Sigmoid colon (tissue), 7 donors: ENCODE measurements around the gene ZRANB1. TPM values are rescaled to one million over a fixed set of nuclear protein-coding genes. Genes with fewer than 3 reads are reported as not detected.

Source experiments
- DNase-seq: peaks from one replicate; pipeline ENCODE4 v3.0.0-alpha.2; 2019
- H3K27ac ChIP-seq, 4 donors: fragments of 200-600 bp; sonication (generic); one replicate each; pipeline ENCODE4 v1.5.1; 2016 to 2019; ENCODE audit warnings: mild to moderate bottlenecking in 1 of 4
- H3K27me3 ChIP-seq, 3 donors: fragments of 200-600 bp; sonication (generic); one replicate each; pipeline ENCODE4 v1.5.1; 2019; ENCODE audit warnings: mild to moderate bottlenecking in 1 of 3
- H3K36me3 ChIP-seq, 4 donors: fragments of 200-600 bp; sonication (generic); one replicate each; pipeline ENCODE4 v1.5.1; 2016 to 2019
- H3K4me1 ChIP-seq, 4 donors: fragments of 200-600 bp; sonication (generic); one replicate each; pipeline ENCODE4 v1.5.1; 2017 to 2019
- H3K4me3 ChIP-seq, 4 donors: fragments of 200-600 bp; sonication (generic); one replicate each; pipeline ENCODE4 v1.5.1; 2017 to 2019; ENCODE audit warnings: mild to moderate bottlenecking in 2 of 4, moderate library complexity in 1 of 4
- H3K9me3 ChIP-seq, 4 donors: fragments of 200-600 bp in 3 of 4; sonication (generic) in 3 of 4; one replicate each; pipeline versions ENCODE4 v1.5.1 to v1.6.1; 2013 to 2019
- EP300 ChIP-seq, 4 donors: sonication (generic); formaldehyde crosslinking; IDR thresholded peaks; one replicate each; pipeline ENCODE4 v1.6.1; 2017; ENCODE audit warnings: antibody characterized with exemption in 4 of 4
- POLR2A ChIP-seq, 2 donors: fragments of 450-650 bp; IDR thresholded peaks; one replicate each; pipeline ENCODE4 v1.6.1; 2016; ENCODE audit warnings: antibody characterized with exemption in 2 of 2, mild to moderate bottlenecking in 2 of 2, moderate library complexity in 2 of 2
- POLR2AphosphoS5 ChIP-seq, 4 donors: sonication (generic); formaldehyde crosslinking; IDR thresholded peaks; one replicate each; pipeline ENCODE4 v1.6.1; 2017; ENCODE audit warnings: antibody characterized with exemption in 4 of 4
- WGBS, 2 donors: extraction: QIAGEN DNeasy Blood & Tissue Kit; methylation state at CpG; one replicate each; pipeline ENCODE4 v1.1.7; 2013; 5-methylcytosine and 5-hydroxymethylcytosine counted together
- intact Hi-C: fragments of 100-400 bp; cut with DNase I; formaldehyde crosslinking; loops from one replicate; pipeline ENCODE4 v1.15.1; 2023
- polyA plus RNA-seq, 3 donors: library from polyadenylated mRNA; stranded (reverse); fragments of 200-250 nt; gene quantifications; one replicate each; pipeline ENCODE4 v1.2.3, GENCODE V29; 2013
- total RNA-seq, 4 donors: library from RNA; depleted of rRNA; stranded (reverse); fragments of >200 nt; gene quantifications; one replicate each; pipeline ENCODE4 v1.1.0, GENCODE V29; 2016
- TF ChIP-seq, protein P1 (sequence below), 4 experiments: fragments of 450-650 bp in 3 of 4; fragments of 200-600 bp in 1 of 4; IDR thresholded peaks; one replicate each; pipeline ENCODE4 v1.5.1; 2016 to 2019; ENCODE audit warnings: antibody characterized with exemption in 4 of 4, mild to moderate bottlenecking in 3 of 4, moderate library complexity in 2 of 4
- donor health status: healthy with polysubstance abuse.
- donor health status: Bipolar disorder and iron deficiency.
- donor health status: healthy.

Gene ZRANB1
- total and polyA plus RNA-seq, 7 donors = 6.7 to 49.0 (median 38.0) TPM

DNA sequence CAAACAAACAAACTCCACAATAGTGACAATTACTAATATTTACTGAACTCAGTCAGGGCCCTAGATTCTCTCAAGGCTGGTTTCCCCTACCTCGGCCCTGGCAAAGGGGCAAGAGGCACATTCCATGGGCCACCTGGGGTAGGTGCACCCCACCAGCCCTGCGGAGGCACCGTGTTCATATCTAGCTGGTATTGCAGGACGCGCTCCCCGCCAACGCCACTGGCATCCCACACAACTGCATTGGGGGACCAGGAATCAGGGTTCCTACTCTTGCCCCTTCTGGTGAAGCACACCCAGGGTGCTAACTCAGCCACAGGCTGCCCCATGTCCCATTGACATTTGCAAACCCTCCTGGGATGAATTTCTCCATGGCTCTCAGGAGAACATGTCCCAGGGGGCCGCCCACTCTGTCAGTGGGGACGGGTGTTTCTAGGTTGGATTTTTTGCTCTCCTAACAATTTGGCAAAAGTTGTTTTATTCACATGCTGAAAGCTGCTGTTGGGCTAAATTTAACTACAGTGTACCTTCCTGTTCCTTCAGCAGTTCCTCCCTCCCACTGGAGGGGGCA lies 76.7 kb downstream of the ZRANB1 start:
- H3K36me3 ChIP-seq = no peaks in the 10 kb centered on the region
- no peak for DNase-seq
- H3K4me1 ChIP-seq = peaks cover 0 to 51% (median 41%) of the 10 kb centered on the region in 4 donors
- 81 to 93% methylated on average over 9 of the region's 9 CpGs for WGBS, 2 donors
- TF ChIP-seq, protein P1, sequence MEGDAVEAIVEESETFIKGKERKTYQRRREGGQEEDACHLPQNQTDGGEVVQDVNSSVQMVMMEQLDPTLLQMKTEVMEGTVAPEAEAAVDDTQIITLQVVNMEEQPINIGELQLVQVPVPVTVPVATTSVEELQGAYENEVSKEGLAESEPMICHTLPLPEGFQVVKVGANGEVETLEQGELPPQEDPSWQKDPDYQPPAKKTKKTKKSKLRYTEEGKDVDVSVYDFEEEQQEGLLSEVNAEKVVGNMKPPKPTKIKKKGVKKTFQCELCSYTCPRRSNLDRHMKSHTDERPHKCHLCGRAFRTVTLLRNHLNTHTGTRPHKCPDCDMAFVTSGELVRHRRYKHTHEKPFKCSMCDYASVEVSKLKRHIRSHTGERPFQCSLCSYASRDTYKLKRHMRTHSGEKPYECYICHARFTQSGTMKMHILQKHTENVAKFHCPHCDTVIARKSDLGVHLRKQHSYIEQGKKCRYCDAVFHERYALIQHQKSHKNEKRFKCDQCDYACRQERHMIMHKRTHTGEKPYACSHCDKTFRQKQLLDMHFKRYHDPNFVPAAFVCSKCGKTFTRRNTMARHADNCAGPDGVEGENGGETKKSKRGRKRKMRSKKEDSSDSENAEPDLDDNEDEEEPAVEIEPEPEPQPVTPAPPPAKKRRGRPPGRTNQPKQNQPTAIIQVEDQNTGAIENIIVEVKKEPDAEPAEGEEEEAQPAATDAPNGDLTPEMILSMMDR (IDR thresholded peaks at IDR 0.05) = no peak
- TF ChIP-seq POLR2A (IDR thresholded peaks at IDR 0.05) (no peak), POLR2AphosphoS5 (IDR thresholded peaks at IDR 0.05) (no peak), EP300 (IDR thresholded peaks at IDR 0.05) (no peak)
- H3K4me3 ChIP-seq = no peak overlapping the region
- H3K27me3 ChIP-seq = no peaks in the 10 kb centered on the region
- H3K27ac ChIP-seq = no peak overlapping the region
- intact Hi-C loops = no loop called here
- H3K9me3 ChIP-seq = no peaks in the 10 kb centered on the region

DNA sequence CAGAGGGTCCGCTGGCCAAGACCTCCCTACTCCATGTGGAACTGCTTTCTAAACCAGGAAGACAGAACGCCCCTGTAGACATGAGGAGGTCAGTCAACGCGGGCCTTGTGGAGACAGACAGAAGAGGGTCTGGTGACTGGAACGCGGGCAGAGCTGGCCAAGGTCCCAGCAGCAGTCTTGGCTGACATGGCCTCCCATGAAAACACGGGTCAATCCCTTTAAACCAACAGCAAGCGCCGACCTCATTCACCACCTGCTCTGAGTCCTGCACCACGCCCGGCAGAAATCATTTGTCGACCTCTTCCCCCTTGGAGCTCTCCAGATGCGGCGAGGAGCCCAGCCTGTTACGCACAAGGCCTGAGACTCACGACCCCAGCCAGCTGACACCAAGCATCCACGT lies 78.5 kb downstream of the ZRANB1 start:
- no peak for TF ChIP-seq POLR2AphosphoS5 (IDR thresholded peaks at IDR 0.05)
- no peak for TF ChIP-seq EP300 (IDR thresholded peaks at IDR 0.05)
- TF ChIP-seq POLR2A (IDR thresholded peaks at IDR 0.05) = no peak
- TF ChIP-seq, protein P1 (IDR thresholded peaks at IDR 0.05) = no peak
- DNase-seq = no peak
- no peak overlapping the region for H3K4me3 ChIP-seq
- intact Hi-C loops = no loop called here
- H3K9me3 ChIP-seq = no peaks in the 10 kb centered on the region
- peaks cover 0 to 47% (median 42%) of the 10 kb centered on the region in 4 donors for H3K4me1 ChIP-seq
- no peaks in the 10 kb centered on the region for H3K36me3 ChIP-seq
- no peak overlapping the region for H3K27ac ChIP-seq
- H3K27me3 ChIP-seq = no peaks in the 10 kb centered on the region
- 81 to 90% methylated on average over 17 of the region's 17 CpGs for WGBS, 2 donors

DNA sequence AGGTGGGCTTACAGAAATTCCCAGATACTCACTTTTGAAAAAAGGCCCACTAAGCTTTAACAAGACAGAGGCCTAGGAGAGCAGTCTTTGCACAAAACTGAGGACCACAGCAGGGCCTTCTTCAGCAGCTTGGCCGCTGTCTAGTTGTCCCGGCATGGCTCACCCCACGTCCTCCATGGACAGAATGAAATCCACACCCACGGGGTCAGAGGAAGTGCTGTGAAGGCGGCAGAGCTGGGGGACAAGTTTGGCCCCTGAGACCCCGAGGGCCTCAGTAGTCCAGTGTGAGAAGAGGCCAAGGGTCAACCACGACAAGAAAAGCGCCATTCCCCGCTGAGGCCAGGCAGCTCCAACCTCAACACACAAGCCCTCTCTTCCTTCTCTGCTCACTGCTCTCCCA lies 78.9 kb downstream of the ZRANB1 start:
- H3K27me3 ChIP-seq = no peaks in the 10 kb centered on the region
- TF ChIP-seq POLR2AphosphoS5 (IDR thresholded peaks at IDR 0.05) (no peak), POLR2A (IDR thresholded peaks at IDR 0.05) (no peak), EP300 (IDR thresholded peaks at IDR 0.05) (no peak)
- TF ChIP-seq, protein P1 (IDR thresholded peaks at IDR 0.05) = no peak
- H3K9me3 ChIP-seq = no peaks in the 10 kb centered on the region
- peaks cover 0 to under 1% (median under 1%) of the 10 kb centered on the region in 4 donors for H3K36me3 ChIP-seq
- no peak overlapping the region for H3K27ac ChIP-seq
- H3K4me3 ChIP-seq = no peak overlapping the region
- intact Hi-C loops = no loop called here
- DNase-seq = no peak
- 93% methylated on average over 9 of the region's 9 CpGs for WGBS, 2 donors
- peaks cover 0 to 44% (median 37%) of the 10 kb centered on the region in 4 donors for H3K4me1 ChIP-seq

DNA sequence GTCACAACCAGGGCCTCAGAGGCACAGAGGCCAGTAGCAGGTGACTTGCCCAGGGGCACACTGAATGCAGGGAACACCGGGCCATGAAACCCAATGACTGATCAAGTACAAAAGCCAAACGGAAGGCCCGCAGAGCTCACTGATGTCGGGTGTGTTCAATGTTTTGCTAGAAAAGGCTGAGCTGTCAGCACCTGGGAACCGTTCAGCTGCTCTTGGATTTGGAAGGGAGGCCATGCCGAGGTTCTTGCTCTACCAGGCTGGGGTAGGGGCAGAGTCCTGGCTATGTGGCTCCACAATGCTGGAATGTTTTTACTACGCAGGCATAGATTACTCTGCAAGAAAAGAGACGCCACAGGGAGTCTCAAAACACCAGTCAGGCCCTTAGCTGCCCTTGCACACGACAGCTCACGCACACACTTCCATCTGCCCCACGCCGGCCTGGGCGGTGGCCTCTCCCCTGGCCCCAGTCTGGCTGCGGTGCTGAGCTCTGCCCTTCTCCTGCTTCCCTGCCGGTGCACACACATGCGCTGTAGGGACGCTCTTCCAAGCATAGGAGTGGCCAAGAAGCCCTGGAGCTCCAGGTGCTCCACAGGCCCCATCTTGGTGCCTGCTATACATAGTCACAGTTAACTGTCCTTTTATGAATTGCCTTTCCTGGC lies 79.9 kb downstream of the ZRANB1 start:
- Histone ChIP-seq H3K27me3 (no peaks in the 10 kb centered on the region), H3K9me3 (no peaks in the 10 kb centered on the region), H3K36me3 (peaks cover 0 to 10% (median 3%) of the 10 kb centered on the region in 4 donors), H3K4me1 (peaks cover 0 to 38% (median 30%) of the 10 kb centered on the region in 4 donors), H3K4me3 (no peak overlapping the region), H3K27ac (no peak overlapping the region)
- TF ChIP-seq EP300 (IDR thresholded peaks at IDR 0.05) = no peak
- no peak for TF ChIP-seq POLR2AphosphoS5 (IDR thresholded peaks at IDR 0.05)
- TF ChIP-seq, protein P1 (IDR thresholded peaks at IDR 0.05) = no peak
- no peak for TF ChIP-seq POLR2A (IDR thresholded peaks at IDR 0.05)
- 89% methylated on average over 17 of the region's 17 CpGs for WGBS, 2 donors
- DNase-seq = no peak
- intact Hi-C loops = no loop called here
